Muscle layer of duodenum (tissue), 2 donors: Measurements from ENCODE around the gene LRMDA.

ENCODE experiments used
- H3K27ac ChIP-seq: one replicate; pipeline ENCODE4 v1.7.0; 2013; ENCODE audit warnings: mild to moderate bottlenecking, low read length
- H3K27me3 ChIP-seq: one replicate; pipeline ENCODE4 v1.7.0; 2013; ENCODE audit warnings: low read depth, mild to moderate bottlenecking, control low read depth, low read length
- H3K36me3 ChIP-seq, 2 donors: one replicate each; pipeline ENCODE4 v1.7.0; 2013; ENCODE audit warnings: low read length in 2 of 2, control low read depth in 1 of 2, mild to moderate bottlenecking in 1 of 2; ENCODE audit not compliant: insufficient read depth in 2 of 2, control insufficient read depth in 1 of 2
- H3K4me1 ChIP-seq, 2 donors: one replicate each; pipeline ENCODE4 v1.7.0; 2013; ENCODE audit warnings: low read length in 2 of 2, mild to moderate bottlenecking in 2 of 2, control low read depth in 1 of 2, moderate library complexity in 1 of 2; ENCODE audit not compliant: insufficient read depth in 2 of 2, control insufficient read depth in 1 of 2
- H3K4me3 ChIP-seq, 2 donors: one replicate each; pipeline ENCODE4 v1.7.0; 2013; ENCODE audit warnings: low read length in 2 of 2, low read depth in 1 of 2, mild to moderate bottlenecking in 1 of 2
- H3K9me3 ChIP-seq, 2 donors: one replicate each; pipeline ENCODE4 v1.7.0; 2013; ENCODE audit warnings: low read length in 2 of 2, control low read depth in 1 of 2, mild to moderate bottlenecking in 1 of 2; ENCODE audit not compliant: control insufficient read depth in 1 of 2
- donor health status: healthy.

Gene LRMDA

GRCh38 chr10:75682649-75683557 lies 251.5 kb downstream of the LRMDA start:
- Histone ChIP-seq H3K9me3 (peaks cover 0 to 6% of the 10 kb centered on the region in 2 donors), H3K4me1 (peaks cover 0 to 27% of the 10 kb centered on the region in 2 donors)

GRCh38 chr10:75685187-75685586 lies 253.8 kb downstream of the LRMDA start:
- H3K27me3 ChIP-seq = no peaks in the 10 kb centered on the region
- H3K36me3 ChIP-seq = no peaks in the 10 kb centered on the region

More at GRCh38 chr10:75682649-75683557, 251.5 kb downstream of the LRMDA start:
- Histone ChIP-seq H3K36me3 (no peaks in the 10 kb centered on the region), H3K27me3 (no peaks in the 10 kb centered on the region), H3K4me3 (no peak overlapping the region), H3K27ac (no peak overlapping the region)

GRCh38 chr10:75688506-75689300 lies 257.3 kb downstream of the LRMDA start:
- Histone ChIP-seq H3K4me3 (no peak overlapping the region), H3K27me3 (no peaks in the 10 kb centered on the region), H3K27ac (no peak overlapping the region), H3K4me1 (peaks cover 0 to 9% of the 10 kb centered on the region in 2 donors), H3K9me3 (peaks cover 0 to 6% of the 10 kb centered on the region in 2 donors), H3K36me3 (no peaks in the 10 kb centered on the region)

More at GRCh38 chr10:75685187-75685586, 253.8 kb downstream of the LRMDA start:
- Histone ChIP-seq H3K27ac (no peak overlapping the region), H3K9me3 (peaks cover 0 to 6% of the 10 kb centered on the region in 2 donors), H3K4me1 (peaks cover 0 to 27% of the 10 kb centered on the region in 2 donors), H3K4me3 (no peak overlapping the region)

GRCh38 chr10:75693489-75693888 lies 262.1 kb downstream of the LRMDA start:
- Histone ChIP-seq H3K27me3 (no peaks in the 10 kb centered on the region), H3K4me1 (no peaks in the 10 kb centered on the region), H3K4me3 (no peak overlapping the region), H3K27ac (no peak overlapping the region), H3K9me3 (no peaks in the 10 kb centered on the region), H3K36me3 (no peaks in the 10 kb centered on the region)

- H3K9me3 ChIP-seq = no peaks in the 10 kb centered on the region
- H3K4me1 ChIP-seq = no peaks in the 10 kb centered on the region
Observed at GRCh38 chr10:75694269-75694668, 262.8 kb downstream of the LRMDA start.

GRCh38 chr10:75694790-75695189 lies 263.4 kb downstream of the LRMDA start:
- peaks cover 0 to 3% of the 10 kb centered on the region in 2 donors for H3K9me3 ChIP-seq
- H3K4me1 ChIP-seq = no peaks in the 10 kb centered on the region
- H3K4me3 ChIP-seq = no peak overlapping the region
- H3K27ac ChIP-seq = no peak overlapping the region
- no peaks in the 10 kb centered on the region for H3K27me3 ChIP-seq
- no peaks in the 10 kb centered on the region for H3K36me3 ChIP-seq

More at GRCh38 chr10:75694269-75694668, 262.8 kb downstream of the LRMDA start:
- H3K27ac ChIP-seq = no peak overlapping the region
- no peaks in the 10 kb centered on the region for H3K27me3 ChIP-seq
- H3K36me3 ChIP-seq = no peaks in the 10 kb centered on the region
- H3K4me3 ChIP-seq = no peak overlapping the region

- Histone ChIP-seq H3K4me1 (no peaks in the 10 kb centered on the region), H3K9me3 (peaks cover 0 to 4% of the 10 kb centered on the region in 2 donors), H3K27ac (no peak overlapping the region), H3K36me3 (no peaks in the 10 kb centered on the region), H3K4me3 (no peak overlapping the region), H3K27me3 (no peaks in the 10 kb centered on the region)
Observed at GRCh38 chr10:75695994-75696393, 264.6 kb downstream of the LRMDA start.

GRCh38 chr10:75696536-75696935 lies 265.1 kb downstream of the LRMDA start:
- no peaks in the 10 kb centered on the region for H3K36me3 ChIP-seq
- H3K4me1 ChIP-seq = no peaks in the 10 kb centered on the region
- H3K9me3 ChIP-seq = peaks cover 0 to 4% of the 10 kb centered on the region in 2 donors
- no peak overlapping the region for H3K4me3 ChIP-seq
- H3K27me3 ChIP-seq = no peaks in the 10 kb centered on the region
- H3K27ac ChIP-seq = no peak overlapping the region

- Histone ChIP-seq H3K9me3 (peaks cover 0 to 4% of the 10 kb centered on the region in 2 donors), H3K4me1 (peaks cover 0 to 11% of the 10 kb centered on the region in 2 donors), H3K4me3 (no peak overlapping the region), H3K27ac (no peak overlapping the region), H3K36me3 (no peaks in the 10 kb centered on the region), H3K27me3 (no peaks in the 10 kb centered on the region)
Observed at GRCh38 chr10:75703191-75703854, 271.9 kb downstream of the LRMDA start.

GRCh38 chr10:75705426-75705825 lies 274.0 kb downstream of the LRMDA start:
- H3K9me3 ChIP-seq = no peaks in the 10 kb centered on the region
- H3K4me1 ChIP-seq = peaks cover 0 to 13% of the 10 kb centered on the region in 2 donors
- H3K36me3 ChIP-seq = no peaks in the 10 kb centered on the region
- no peak overlapping the region for H3K27ac ChIP-seq
- no peaks in the 10 kb centered on the region for H3K27me3 ChIP-seq
- no peak overlapping the region for H3K4me3 ChIP-seq
